ENCODE measurements around the gene RNF126. TPM values are rescaled to one million over a fixed set of nuclear protein-coding genes. Genes with fewer than 3 reads are reported as not detected.
"Not testable (repeated sequence)": the region's sequence is repeated elsewhere in the genome, so short reads cannot be mapped to it uniquely, and the experiment has no call there.

The RNF126 gene
- total and polyA plus RNA-seq, 2 donors = 16.1 to 38.2 TPM

DNA sequence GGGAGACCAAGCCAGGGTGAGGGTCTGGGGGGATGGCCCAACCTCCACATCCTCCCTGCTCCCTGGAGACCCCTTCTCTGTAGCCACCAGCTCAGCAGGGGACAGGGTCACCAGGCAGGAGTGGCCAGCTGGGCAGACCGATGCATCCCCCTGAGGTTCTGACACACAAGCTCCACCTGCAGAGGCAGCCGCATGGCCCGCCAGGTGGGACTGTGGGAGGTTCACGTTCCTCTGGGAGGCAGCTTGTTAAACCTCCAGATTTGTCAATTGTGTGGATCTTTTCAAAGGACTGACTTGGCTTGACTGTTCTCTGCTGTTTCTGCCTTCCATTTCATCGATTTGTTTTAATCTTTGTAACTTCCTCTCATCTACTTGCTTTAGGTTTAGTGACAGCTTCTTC, 37.8 kb downstream of the RNF126 start:
- no peaks in the 10 kb centered on the region for H3K4me1 ChIP-seq (ENCODE audit: control insufficient read depth in 2 of 2, insufficient read depth in 2 of 2, low read length in 2 of 2)
- no peak overlapping the region for H3K27ac ChIP-seq (ENCODE audit: low read depth in 1 of 2, low read length in 1 of 2)
- no peak overlapping the region for H3K4me3 ChIP-seq (ENCODE audit: low read length in 2 of 2)
- H3K9me3 ChIP-seq (ENCODE audit: control insufficient read depth in 2 of 2, insufficient read depth in 1 of 2, low read length in 1 of 2) = no peaks in the 10 kb centered on the region
- H3K27me3 ChIP-seq (ENCODE audit: control insufficient read depth in 2 of 2, insufficient read depth in 1 of 2, low read length in 1 of 2) = no peaks in the 10 kb centered on the region
- DNase-seq (ENCODE audit: low read depth in 6 of 9, low spot score in 9 of 9) = no peak
- WGBS = 95% methylated on average over 5 of the region's 5 CpGs
- peaks cover 42 to 69% of the 10 kb centered on the region in 2 donors for H3K36me3 ChIP-seq (ENCODE audit: control insufficient read depth in 2 of 2, insufficient read depth in 2 of 2, low read length in 1 of 2)

DNA sequence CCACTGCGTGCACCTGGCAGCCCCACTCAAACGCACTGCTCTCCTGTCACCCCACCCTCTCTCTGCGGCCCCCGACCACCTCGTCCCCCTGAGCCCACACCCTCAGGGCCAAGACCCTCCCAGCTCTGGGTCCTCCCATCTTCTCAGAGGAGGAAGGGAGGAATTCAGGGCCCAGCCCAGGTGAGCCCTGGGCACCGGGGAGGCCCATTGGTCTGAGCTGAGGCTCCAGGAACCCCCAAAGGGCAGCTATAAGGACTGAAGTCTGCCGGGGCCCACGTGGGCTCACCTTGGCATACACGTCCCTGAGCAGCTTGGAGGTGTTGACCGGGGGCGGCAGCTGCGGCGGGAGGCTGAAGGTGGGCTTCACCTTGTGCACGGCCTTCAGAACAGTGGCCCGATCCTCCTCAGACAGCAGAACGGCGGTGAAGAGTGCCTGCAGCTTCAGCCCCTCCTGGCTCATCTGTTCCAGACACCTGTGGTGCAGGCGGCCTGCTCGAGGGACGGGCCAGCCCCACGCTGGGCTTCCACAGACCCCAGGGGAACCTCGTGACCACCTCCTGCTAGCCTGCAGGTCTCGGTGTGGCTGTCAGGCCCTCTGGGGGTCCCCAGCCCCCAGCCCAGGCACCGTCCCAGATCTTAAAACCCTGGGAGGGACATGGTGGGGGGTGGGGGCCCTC, 38.4 kb downstream of the RNF126 start:
- H3K4me3 ChIP-seq (ENCODE audit: low read length in 2 of 2) = no peak overlapping the region
- WGBS = 97% methylated on average over 24 of the region's 24 CpGs
- peaks cover 46 to 70% of the 10 kb centered on the region in 2 donors for H3K36me3 ChIP-seq (ENCODE audit: control insufficient read depth in 2 of 2, insufficient read depth in 2 of 2, low read length in 1 of 2)
- H3K9me3 ChIP-seq (ENCODE audit: control insufficient read depth in 2 of 2, insufficient read depth in 1 of 2, low read length in 1 of 2) = no peaks in the 10 kb centered on the region
- H3K27ac ChIP-seq (ENCODE audit: low read depth in 1 of 2, low read length in 1 of 2) = no peak overlapping the region
- no peak for DNase-seq (ENCODE audit: low read depth in 6 of 9, low spot score in 9 of 9)
- no peaks in the 10 kb centered on the region for H3K4me1 ChIP-seq (ENCODE audit: control insufficient read depth in 2 of 2, insufficient read depth in 2 of 2, low read length in 2 of 2)
- H3K27me3 ChIP-seq (ENCODE audit: control insufficient read depth in 2 of 2, insufficient read depth in 1 of 2, low read length in 1 of 2) = no peaks in the 10 kb centered on the region

DNA sequence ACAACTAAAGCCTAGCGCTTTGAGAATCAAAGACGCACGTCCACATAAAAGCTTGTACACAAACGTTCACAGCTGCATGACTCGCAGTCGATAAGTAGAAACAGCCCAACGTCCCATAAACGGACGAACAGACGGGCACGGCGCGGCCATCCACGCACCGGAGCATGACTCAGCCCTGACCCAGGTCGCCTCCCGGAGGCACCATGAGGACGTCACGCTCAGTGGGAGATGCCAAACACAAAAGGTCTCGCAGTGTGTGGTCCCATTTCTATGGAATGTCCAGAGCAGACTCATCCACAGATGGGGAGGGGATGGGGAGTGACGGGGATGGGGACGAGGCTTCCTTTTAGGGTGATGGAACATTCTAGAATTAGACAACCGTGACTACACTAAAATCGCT, 39.0 kb downstream of the RNF126 start:
- no peak for DNase-seq (ENCODE audit: low read depth in 6 of 9, low spot score in 9 of 9)

DNA sequence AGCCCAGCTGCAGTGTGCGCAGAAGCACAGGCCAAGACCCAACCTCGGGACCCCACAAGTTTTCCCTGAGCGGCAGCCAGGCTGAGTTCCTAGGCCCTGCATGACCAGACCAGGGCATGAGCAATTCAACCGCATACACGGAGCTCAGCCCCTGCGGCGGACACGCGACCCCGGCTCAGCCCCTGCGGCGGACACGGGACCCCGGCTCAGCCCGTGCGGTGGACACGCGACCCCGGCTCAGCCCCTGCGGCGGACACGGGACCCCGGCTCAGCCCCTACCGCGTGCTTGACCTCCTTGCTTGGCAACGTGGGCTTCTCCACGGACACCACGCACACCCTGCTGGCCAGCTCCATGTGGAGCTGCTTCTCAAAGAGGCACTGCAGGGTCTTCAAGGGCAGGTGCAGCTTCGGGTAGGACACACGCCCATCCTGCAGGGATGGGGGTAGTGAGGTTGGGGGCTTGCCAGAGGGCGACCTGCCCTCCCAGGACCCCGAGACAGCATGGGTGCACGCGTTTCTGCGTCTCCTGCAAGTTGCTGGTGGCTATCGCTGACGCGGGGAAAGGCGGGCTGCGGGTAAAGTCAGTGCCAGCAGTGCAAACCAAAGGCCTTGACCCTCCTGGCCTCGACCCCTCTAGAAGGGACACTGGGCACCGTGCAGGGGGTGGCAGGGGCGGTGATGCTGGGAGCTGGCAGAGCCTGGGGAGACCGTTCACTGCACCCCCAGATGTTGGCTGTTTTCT, 39.7 kb downstream of the RNF126 start:
- Histone ChIP-seq H3K9me3 (ENCODE audit: control insufficient read depth in 2 of 2, insufficient read depth in 1 of 2, low read length in 1 of 2) (no peaks in the 10 kb centered on the region), H3K4me1 (ENCODE audit: control insufficient read depth in 2 of 2, insufficient read depth in 2 of 2, low read length in 2 of 2) (no peaks in the 10 kb centered on the region), H3K36me3 (ENCODE audit: control insufficient read depth in 2 of 2, insufficient read depth in 2 of 2, low read length in 1 of 2) (peaks cover 50 to 74% of the 10 kb centered on the region in 2 donors), H3K27ac (ENCODE audit: low read depth in 1 of 2, low read length in 1 of 2) (no peak overlapping the region), H3K27me3 (ENCODE audit: control insufficient read depth in 2 of 2, insufficient read depth in 1 of 2, low read length in 1 of 2) (no peaks in the 10 kb centered on the region), H3K4me3 (ENCODE audit: low read length in 2 of 2) (no peak overlapping the region)
- WGBS = 98% methylated on average over 44 of the region's 44 CpGs
- DNase-seq (ENCODE audit: low read depth in 6 of 9, low spot score in 9 of 9) = no peak

More for the DNA sequence above, 39.0 kb downstream of the RNF126 start:
- peaks cover 48 to 74% of the 10 kb centered on the region in 2 donors for H3K36me3 ChIP-seq (ENCODE audit: control insufficient read depth in 2 of 2, insufficient read depth in 2 of 2, low read length in 1 of 2)
- H3K27ac ChIP-seq (ENCODE audit: low read depth in 1 of 2, low read length in 1 of 2) = no peak overlapping the region
- no peaks in the 10 kb centered on the region for H3K27me3 ChIP-seq (ENCODE audit: control insufficient read depth in 2 of 2, insufficient read depth in 1 of 2, low read length in 1 of 2)
- H3K4me3 ChIP-seq (ENCODE audit: low read length in 2 of 2) = no peak overlapping the region
- no peaks in the 10 kb centered on the region for H3K4me1 ChIP-seq (ENCODE audit: control insufficient read depth in 2 of 2, insufficient read depth in 2 of 2, low read length in 2 of 2)
- WGBS = 96% methylated on average over 24 of the region's 24 CpGs
- H3K9me3 ChIP-seq (ENCODE audit: control insufficient read depth in 2 of 2, insufficient read depth in 1 of 2, low read length in 1 of 2) = no peaks in the 10 kb centered on the region

DNA sequence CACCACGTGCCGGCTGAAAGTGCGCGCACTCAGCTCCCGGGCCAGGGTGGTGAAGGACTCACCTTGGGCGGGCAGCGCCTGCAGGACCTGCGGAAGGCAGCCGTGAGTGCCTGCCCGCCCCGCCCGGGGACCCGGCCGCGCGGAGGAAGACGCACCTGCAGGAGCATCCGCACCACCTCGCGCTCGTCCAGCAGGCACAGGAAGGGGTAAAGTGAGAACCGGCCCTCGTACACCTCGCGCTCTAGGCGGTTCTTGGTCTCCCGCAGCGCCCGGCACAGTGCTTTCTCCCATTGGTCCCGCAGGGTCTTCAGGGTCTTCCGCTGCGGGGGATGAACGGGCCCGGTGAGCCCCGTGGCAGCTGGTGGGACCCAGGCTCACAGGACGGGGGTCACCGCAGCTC, 40.3 kb downstream of the RNF126 start:
- Histone ChIP-seq H3K4me1 (ENCODE audit: control insufficient read depth in 2 of 2, insufficient read depth in 2 of 2, low read length in 2 of 2) (no peaks in the 10 kb centered on the region), H3K9me3 (ENCODE audit: control insufficient read depth in 2 of 2, insufficient read depth in 1 of 2, low read length in 1 of 2) (no peaks in the 10 kb centered on the region), H3K27ac (ENCODE audit: low read depth in 1 of 2, low read length in 1 of 2) (no peak overlapping the region), H3K4me3 (ENCODE audit: low read length in 2 of 2) (no peak overlapping the region), H3K27me3 (ENCODE audit: control insufficient read depth in 2 of 2, insufficient read depth in 1 of 2, low read length in 1 of 2) (no peaks in the 10 kb centered on the region), H3K36me3 (ENCODE audit: control insufficient read depth in 2 of 2, insufficient read depth in 2 of 2, low read length in 1 of 2) (peaks cover 48 to 77% of the 10 kb centered on the region in 2 donors)
- DNase-seq (ENCODE audit: low read depth in 6 of 9, low spot score in 9 of 9) = no peak
- WGBS = 96% methylated on average over 37 of the region's 37 CpGs

DNA sequence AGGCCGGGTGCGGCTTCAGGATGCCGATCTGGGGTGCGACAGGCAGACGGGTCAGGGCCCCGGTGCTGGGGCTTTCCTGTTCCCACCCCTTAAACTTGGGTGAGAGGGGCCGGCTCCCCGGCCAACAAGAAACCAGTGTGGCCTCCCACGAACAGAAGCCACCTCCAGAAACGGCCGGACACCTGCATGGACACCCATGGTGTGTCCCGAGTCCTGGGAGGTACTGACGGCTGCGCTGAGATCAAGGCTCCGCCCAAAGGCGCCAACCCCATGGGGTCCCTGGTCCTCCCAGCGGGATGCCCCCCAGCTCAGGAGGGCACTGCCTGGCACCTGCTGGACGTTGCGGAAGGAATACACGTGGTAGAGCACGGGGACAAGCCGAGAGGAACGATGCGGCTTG, 41.2 kb downstream of the RNF126 start:
- Histone ChIP-seq H3K4me1 (ENCODE audit: control insufficient read depth in 2 of 2, insufficient read depth in 2 of 2, low read length in 2 of 2) (no peaks in the 10 kb centered on the region), H3K9me3 (ENCODE audit: control insufficient read depth in 2 of 2, insufficient read depth in 1 of 2, low read length in 1 of 2) (no peaks in the 10 kb centered on the region), H3K27me3 (ENCODE audit: control insufficient read depth in 2 of 2, insufficient read depth in 1 of 2, low read length in 1 of 2) (peaks cover under 1 to 2% of the 10 kb centered on the region in 2 donors), H3K36me3 (ENCODE audit: control insufficient read depth in 2 of 2, insufficient read depth in 2 of 2, low read length in 1 of 2) (peaks cover 45 to 86% of the 10 kb centered on the region in 2 donors), H3K4me3 (ENCODE audit: low read length in 2 of 2) (no peak overlapping the region), H3K27ac (ENCODE audit: low read depth in 1 of 2, low read length in 1 of 2) (no peak overlapping the region)
- 97% methylated on average over 24 of the region's 24 CpGs for WGBS
- no peak for DNase-seq (ENCODE audit: low read depth in 6 of 9, low spot score in 9 of 9)

DNA sequence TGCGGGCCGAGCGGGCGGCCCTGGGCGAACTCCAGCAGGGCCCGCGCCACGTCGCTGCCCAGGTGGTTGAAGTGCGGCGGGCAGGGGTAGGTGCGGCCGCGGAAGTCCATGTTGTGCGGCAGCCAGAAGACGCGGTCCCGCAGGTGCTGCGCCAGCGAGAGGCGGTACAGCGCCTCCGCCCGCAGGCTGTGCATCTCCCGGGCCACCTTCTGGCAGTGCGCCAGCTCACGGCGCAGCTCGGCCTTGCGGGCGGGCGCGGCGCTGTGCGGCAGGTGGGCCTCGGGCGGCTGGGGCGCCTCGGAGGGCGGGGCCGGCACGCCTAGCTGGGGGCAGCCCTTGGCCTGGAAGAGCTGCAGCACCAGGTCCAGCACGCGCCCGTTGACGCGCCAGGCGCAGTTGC, 41.8 kb downstream of the RNF126 start:
- 98% methylated on average over 48 of the region's 48 CpGs for WGBS

DNA sequence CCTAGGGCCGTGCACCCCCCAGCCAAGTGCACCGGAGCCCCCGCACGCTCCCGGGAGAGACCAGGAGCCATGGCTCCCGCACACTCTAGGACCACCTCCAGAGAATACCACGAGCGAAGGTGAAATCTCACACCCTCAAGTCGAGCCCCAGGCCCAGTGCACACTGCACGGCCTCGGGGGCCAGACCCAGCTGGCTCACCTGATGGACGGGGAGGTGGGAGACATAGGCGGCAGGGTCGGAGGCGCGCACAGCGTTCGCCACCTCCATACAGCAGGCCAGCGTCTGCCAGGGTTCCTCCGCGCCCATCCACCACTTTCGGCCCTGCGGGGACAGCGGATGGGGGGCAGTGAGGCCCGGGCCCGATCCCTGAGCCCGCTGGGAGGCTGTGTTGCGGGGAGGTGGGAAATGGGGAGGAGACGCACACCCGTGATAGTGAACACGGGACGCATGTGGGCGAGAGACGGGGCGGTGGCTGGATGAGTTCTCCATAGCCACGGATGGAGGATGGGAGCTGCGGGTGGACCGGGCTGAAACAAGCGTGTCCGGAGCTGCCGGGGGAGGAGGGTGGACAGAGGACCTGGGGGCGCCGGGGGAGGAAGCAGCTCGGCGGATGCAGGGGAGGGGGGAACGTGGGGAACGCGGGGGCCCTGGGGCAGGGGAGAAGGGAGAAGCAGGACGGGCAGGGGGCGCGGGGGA, 42.7 kb downstream of the RNF126 start:
- no peak for DNase-seq (ENCODE audit: low read depth in 6 of 9, low spot score in 9 of 9)
- WGBS = 98% methylated on average over 51 of the region's 51 CpGs

More for the DNA sequence above, 41.8 kb downstream of the RNF126 start:
- peaks cover 45 to 86% of the 10 kb centered on the region in 2 donors for H3K36me3 ChIP-seq (ENCODE audit: control insufficient read depth in 2 of 2, insufficient read depth in 2 of 2, low read length in 1 of 2)
- H3K4me3 ChIP-seq (ENCODE audit: low read length in 2 of 2); H3K27ac ChIP-seq (ENCODE audit: low read depth in 1 of 2, low read length in 1 of 2); H3K4me1 ChIP-seq (ENCODE audit: control insufficient read depth in 2 of 2, insufficient read depth in 2 of 2, low read length in 2 of 2); H3K9me3 ChIP-seq (ENCODE audit: control insufficient read depth in 2 of 2, insufficient read depth in 1 of 2, low read length in 1 of 2); DNase-seq (ENCODE audit: low read depth in 6 of 9, low spot score in 9 of 9); H3K27me3 ChIP-seq (ENCODE audit: control insufficient read depth in 2 of 2, insufficient read depth in 1 of 2, low read length in 1 of 2): not testable (repeated sequence)

More for the DNA sequence above, 42.7 kb downstream of the RNF126 start:
- Histone ChIP-seq H3K27me3 (ENCODE audit: control insufficient read depth in 2 of 2, insufficient read depth in 1 of 2, low read length in 1 of 2) (peaks cover 7 to 13% of the 10 kb centered on the region in 2 donors), H3K4me1 (ENCODE audit: control insufficient read depth in 2 of 2, insufficient read depth in 2 of 2, low read length in 2 of 2) (no peaks in the 10 kb centered on the region), H3K36me3 (ENCODE audit: control insufficient read depth in 2 of 2, insufficient read depth in 2 of 2, low read length in 1 of 2) (peaks cover 38 to 83% of the 10 kb centered on the region in 2 donors), H3K27ac (ENCODE audit: low read depth in 1 of 2, low read length in 1 of 2) (no peak overlapping the region), H3K4me3 (ENCODE audit: low read length in 2 of 2) (no peak overlapping the region), H3K9me3 (ENCODE audit: control insufficient read depth in 2 of 2, insufficient read depth in 1 of 2, low read length in 1 of 2) (peaks cover 0 to 3% of the 10 kb centered on the region in 2 donors)

Measured in thymus (tissue), 11 donors.